CD4-positive, alpha-beta memory T cell (primary cell): Measurements from ENCODE around the gene SLC25A31. TPM values are rescaled to one million over a fixed set of nuclear protein-coding genes. Genes with fewer than 3 reads are reported as not detected.

Experiments used
- CTCF ChIA-PET: fragments of 350-600 bp; sonication (Branson Sonifier 250); formaldehyde crosslinking; loops from one replicate; lab custom pipeline; 2021; ENCODE audit warnings: inconsistent platforms; ENCODE audit not compliant: partially characterized antibody; lab: Charles Lee
- POLR2A ChIA-PET: fragments of 350-600 bp; sonication (Branson Sonifier 250); formaldehyde crosslinking; loops from one replicate; lab custom pipeline; 2021; ENCODE audit not compliant: partially characterized antibody; lab: Charles Lee
- DNase-seq, 5 donors: peaks; one replicate each; pipeline versions ENCODE4 v3.0.0 to v3.0.0-alpha.2; 2020 to 2022; ENCODE audit warnings: mixed read lengths in 1 of 5
- H3K27ac ChIP-seq: one replicate; pipeline ENCODE4 v1.7.0; 2013; ENCODE audit warnings: low read depth, low read length
- H3K27me3 ChIP-seq: 2 replicates; pipeline ENCODE4 v1.7.0; 2013; ENCODE audit warnings: mild to moderate bottlenecking, low read length, moderate library complexity; ENCODE audit not compliant: insufficient read depth
- H3K36me3 ChIP-seq: 2 replicates; pipeline ENCODE4 v1.7.0; 2013; ENCODE audit warnings: mild to moderate bottlenecking, low read length, moderate library complexity; ENCODE audit not compliant: insufficient read depth
- H3K4me1 ChIP-seq: 2 replicates; pipeline ENCODE4 v1.7.0; 2013; ENCODE audit warnings: mild to moderate bottlenecking, low read length, moderate library complexity; ENCODE audit not compliant: insufficient read depth
- H3K4me3 ChIP-seq, 2 donors: one replicate each; pipeline ENCODE4 v1.7.0; 2013; ENCODE audit warnings: low read length in 2 of 2, mild to moderate bottlenecking in 1 of 2
- H3K9me3 ChIP-seq, 2 donors: one replicate each; pipeline ENCODE4 v1.7.0; 2013; ENCODE audit warnings: low read length in 2 of 2, control low read depth in 1 of 2; ENCODE audit not compliant: control insufficient read depth in 1 of 2
- H3K27ac Mint-ChIP-seq, 7 donors: one replicate each; pipeline ENCODE4 v1.8.0; 2020 to 2021; ENCODE audit warnings: mixed read lengths in 7 of 7, mild to moderate bottlenecking in 6 of 7, inconsistent platforms in 3 of 7, moderate library complexity in 3 of 7
- H3K27me3 Mint-ChIP-seq, 2 donors: one replicate each; pipeline ENCODE4 v1.8.0; 2020 to 2021; ENCODE audit warnings: mixed read lengths in 2 of 2
- H3K36me3 Mint-ChIP-seq, 2 donors: one replicate each; pipeline ENCODE4 v1.8.0; 2020 to 2021; ENCODE audit warnings: mixed read lengths in 2 of 2, inconsistent platforms in 1 of 2, mild to moderate bottlenecking in 1 of 2
- H3K4me1 Mint-ChIP-seq, 4 donors: one replicate each; pipeline ENCODE4 v1.8.0; 2020 to 2021; ENCODE audit warnings: mixed read lengths in 4 of 4, mild to moderate bottlenecking in 1 of 4
- H3K4me3 Mint-ChIP-seq, 8 donors: one replicate each; pipeline ENCODE4 v1.8.0; 2020 to 2021; ENCODE audit warnings: mixed read lengths in 8 of 8, mild to moderate bottlenecking in 7 of 8, moderate library complexity in 6 of 8, inconsistent platforms in 3 of 8
- H3K9me3 Mint-ChIP-seq, 8 donors: one replicate each; pipeline ENCODE4 v1.8.0; 2020 to 2021; ENCODE audit warnings: mixed read lengths in 8 of 8, mild to moderate bottlenecking in 5 of 8, inconsistent platforms in 3 of 8, moderate library complexity in 1 of 8
- intact Hi-C: fragments of 100-400 bp; cut with micrococcal nuclease; formaldehyde crosslinking; loops from one replicate; pipeline ENCODE4 v1.15.1; 2023
- polyA plus RNA-seq, 2 donors: library from polyadenylated mRNA; unstranded; fragments of 300-500 nt; fragmentation: Illumina TruSeq; gene quantifications; one replicate each; pipeline ENCODE4 v1.2.3, GENCODE V29; 2021
- total RNA-seq, 2 experiments: library from RNA; stranded (reverse); gene quantifications; one replicate each; pipeline ENCODE4 v1.2.3, GENCODE V29; 2021

Gene SLC25A31
- total and polyA plus RNA-seq, 4 experiments from 2014 or later = not detected

- ChIA-PET CTCF (no interaction called here), POLR2A (no interaction called here)
- intact Hi-C loops = no loop called here
- no peak overlapping the region for H3K4me3 ChIP-seq
- H3K4me3 Mint-ChIP-seq = no peak overlapping the region
- no peaks in the 10 kb centered on the region for H3K4me1 ChIP-seq
- no peaks in the 10 kb centered on the region for H3K4me1 Mint-ChIP-seq
- H3K36me3 ChIP-seq = no peaks in the 10 kb centered on the region
- no peak for DNase-seq
- no peak overlapping the region for H3K27ac Mint-ChIP-seq
- H3K27ac ChIP-seq = no peak overlapping the region
- peaks cover 1 to 3% of the 10 kb centered on the region in 2 donors for H3K27me3 Mint-ChIP-seq
- H3K9me3 Mint-ChIP-seq = peaks cover 0 to 2% (median 0%) of the 10 kb centered on the region in 8 donors
- no peaks in the 10 kb centered on the region for H3K36me3 Mint-ChIP-seq
- no peaks in the 10 kb centered on the region for H3K9me3 ChIP-seq
- H3K27me3 ChIP-seq = no peaks in the 10 kb centered on the region
These were observed 26.7 kb downstream of the SLC25A31 start for GRCh38 chr4:127756906-127757305.

DNA sequence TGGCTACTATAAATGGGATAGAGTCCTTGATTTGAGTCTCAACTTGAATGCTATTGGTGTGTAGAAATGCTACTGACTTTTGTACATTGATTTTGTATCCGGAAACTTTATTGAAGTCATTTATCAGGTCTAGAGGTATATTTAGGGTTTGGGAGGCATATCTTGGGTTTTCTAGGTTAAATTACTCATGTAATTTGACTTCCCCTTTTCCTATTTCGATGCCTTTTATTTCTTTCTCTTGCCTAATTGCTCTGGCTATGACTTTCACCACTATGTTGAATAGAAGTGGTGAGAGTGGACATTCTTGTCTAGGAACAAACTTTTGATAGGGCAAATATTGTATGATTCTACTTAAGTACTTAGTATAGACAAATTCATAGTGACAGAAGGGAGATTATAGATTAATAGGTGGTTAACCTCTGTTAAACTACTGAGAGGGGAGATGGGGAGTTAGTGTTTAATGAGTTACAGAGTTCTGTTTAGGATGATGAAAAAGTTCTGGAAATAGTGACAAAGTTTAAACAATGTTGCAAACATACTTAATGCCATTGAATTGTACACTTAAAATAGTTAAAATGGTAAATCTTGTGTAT, 29.1 kb downstream of the SLC25A31 start:
- Histone ChIP-seq H3K4me1 (no peaks in the 10 kb centered on the region), H3K9me3 (no peaks in the 10 kb centered on the region), H3K4me3 (no peak overlapping the region), H3K27ac (no peak overlapping the region), H3K36me3 (no peaks in the 10 kb centered on the region), H3K27me3 (no peaks in the 10 kb centered on the region)
- no peak for DNase-seq
- peaks cover 1 to 2% of the 10 kb centered on the region in 2 donors for H3K27me3 Mint-ChIP-seq
- H3K9me3 Mint-ChIP-seq = peaks cover 0 to 2% (median 0%) of the 10 kb centered on the region in 8 donors
- H3K36me3 Mint-ChIP-seq = no peaks in the 10 kb centered on the region
- intact Hi-C loops = no loop called here
- CTCF ChIA-PET = no interaction called here
- POLR2A ChIA-PET = no interaction called here
- H3K27ac Mint-ChIP-seq = no peak overlapping the region
- H3K4me3 Mint-ChIP-seq = no peak overlapping the region
- no peaks in the 10 kb centered on the region for H3K4me1 Mint-ChIP-seq

GRCh38 chr4:127759893-127760292, 29.7 kb downstream of the SLC25A31 start:
- Mint-ChIP-seq H3K4me3 (no peak overlapping the region), H3K27me3 (peaks cover 1 to 2% of the 10 kb centered on the region in 2 donors), H3K9me3 (peaks cover 0 to 2% (median 0%) of the 10 kb centered on the region in 8 donors), H3K27ac (no peak overlapping the region), H3K36me3 (no peaks in the 10 kb centered on the region), H3K4me1 (no peaks in the 10 kb centered on the region)
- DNase-seq = no peak
- no peak overlapping the region for H3K4me3 ChIP-seq
- POLR2A ChIA-PET = no interaction called here
- H3K4me1 ChIP-seq = no peaks in the 10 kb centered on the region
- CTCF ChIA-PET = no interaction called here
- intact Hi-C loops = no loop called here
- H3K9me3 ChIP-seq = no peaks in the 10 kb centered on the region
- H3K36me3 ChIP-seq = no peaks in the 10 kb centered on the region
- H3K27ac ChIP-seq = no peak overlapping the region
- H3K27me3 ChIP-seq = no peaks in the 10 kb centered on the region

- Mint-ChIP-seq H3K27ac (no peak overlapping the region), H3K4me3 (no peak overlapping the region), H3K4me1 (no peaks in the 10 kb centered on the region), H3K27me3 (peaks cover 16 to 17% of the 10 kb centered on the region in 2 donors), H3K36me3 (no peaks in the 10 kb centered on the region), H3K9me3 (no peaks in the 10 kb centered on the region)
- Histone ChIP-seq H3K4me3 (no peak overlapping the region), H3K36me3 (no peaks in the 10 kb centered on the region), H3K27ac (no peak overlapping the region), H3K4me1 (no peaks in the 10 kb centered on the region), H3K27me3 (peaks cover 4% of the 10 kb centered on the region), H3K9me3 (no peaks in the 10 kb centered on the region)
- intact Hi-C loops = no loop called here
- CTCF ChIA-PET = no interaction called here
- no peak for DNase-seq
- POLR2A ChIA-PET = no interaction called here
These were observed 41.5 kb downstream of the SLC25A31 start for GRCh38 chr4:127771535-127772275.

- intact Hi-C loops = no loop called here
- Mint-ChIP-seq H3K9me3 (no peaks in the 10 kb centered on the region), H3K36me3 (no peaks in the 10 kb centered on the region), H3K27ac (no peak overlapping the region), H3K4me1 (no peaks in the 10 kb centered on the region), H3K27me3 (peaks cover 20 to 25% of the 10 kb centered on the region in 2 donors), H3K4me3 (no peak overlapping the region)
- Histone ChIP-seq H3K4me3 (no peak overlapping the region), H3K27me3 (peaks cover 4% of the 10 kb centered on the region), H3K27ac (no peak overlapping the region), H3K9me3 (no peaks in the 10 kb centered on the region), H3K4me1 (no peaks in the 10 kb centered on the region), H3K36me3 (no peaks in the 10 kb centered on the region)
- DNase-seq = no peak
- ChIA-PET POLR2A (no interaction called here), CTCF (no interaction called here)
These were observed 42.8 kb downstream of the SLC25A31 start for GRCh38 chr4:127772769-127773671.

DNA sequence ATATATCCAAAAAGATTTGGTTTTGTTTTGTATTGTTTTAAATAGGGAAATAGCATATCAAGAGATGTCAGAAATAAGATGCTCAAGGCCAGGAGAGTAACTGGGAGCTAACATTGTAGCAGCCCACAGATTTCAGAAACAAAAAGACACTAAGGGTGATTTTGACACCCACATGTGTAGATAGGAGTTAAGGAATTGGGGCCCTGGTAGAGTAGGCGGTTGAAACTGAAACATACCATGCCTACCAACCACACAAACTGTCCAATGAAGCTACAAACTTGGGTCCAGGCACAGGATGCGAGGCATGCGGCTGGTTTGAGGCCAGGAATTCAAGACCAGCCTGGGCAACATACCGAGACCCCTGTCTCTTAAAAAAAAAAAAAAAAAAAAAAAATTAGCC, 45.6 kb downstream of the SLC25A31 start:
- no peak overlapping the region for H3K4me3 ChIP-seq
- Mint-ChIP-seq H3K4me1 (peaks cover 0 to 4% (median under 1%) of the 10 kb centered on the region in 4 donors), H3K27ac (no peak overlapping the region), H3K9me3 (no peaks in the 10 kb centered on the region), H3K27me3 (peaks cover 28 to 47% of the 10 kb centered on the region in 2 donors), H3K4me3 (no peak overlapping the region), H3K36me3 (no peaks in the 10 kb centered on the region)
- POLR2A ChIA-PET = no interaction called here
- intact Hi-C loops = no loop called here
- no peaks in the 10 kb centered on the region for H3K36me3 ChIP-seq
- DNase-seq = no peak
- H3K4me1 ChIP-seq = no peaks in the 10 kb centered on the region
- no peak overlapping the region for H3K27ac ChIP-seq
- CTCF ChIA-PET = interaction anchor here (1.0 kb wide), 1 partner anchor 13 kb away, joined by 3 read pairs; no protein-coding TSS in a partner anchor
- H3K27me3 ChIP-seq = peaks cover 11% of the 10 kb centered on the region
- H3K9me3 ChIP-seq = no peaks in the 10 kb centered on the region

DNA sequence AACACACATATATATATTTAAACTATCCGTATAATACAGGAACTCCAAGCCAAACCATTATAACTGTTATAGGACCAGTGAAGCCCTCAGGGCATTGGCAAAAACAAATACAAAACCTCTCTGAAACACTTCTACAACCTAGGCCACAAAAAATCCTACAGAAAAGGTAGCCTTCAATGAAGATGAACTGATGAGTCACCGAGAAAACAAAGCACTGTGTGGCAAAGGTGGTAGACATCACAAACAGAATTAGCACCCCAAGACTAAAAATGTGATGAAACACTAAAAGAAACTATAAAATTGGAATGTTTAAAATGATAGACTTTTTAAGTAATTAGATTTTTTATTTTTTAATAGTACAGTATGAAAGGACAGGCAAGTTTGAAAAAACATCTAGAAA, 46.4 kb downstream of the SLC25A31 start:
- H3K9me3 Mint-ChIP-seq = peaks cover 0 to 2% (median 0%) of the 10 kb centered on the region in 8 donors
- CTCF ChIA-PET = interaction anchor here (1.0 kb wide), 1 partner anchor 12 kb away, joined by 3 read pairs; no protein-coding TSS in a partner anchor
- no peaks in the 10 kb centered on the region for H3K36me3 Mint-ChIP-seq
- no peak overlapping the region for H3K4me3 Mint-ChIP-seq
- Histone ChIP-seq H3K4me3 (no peak overlapping the region), H3K9me3 (no peaks in the 10 kb centered on the region), H3K27me3 (peaks cover 11% of the 10 kb centered on the region), H3K4me1 (no peaks in the 10 kb centered on the region), H3K36me3 (no peaks in the 10 kb centered on the region), H3K27ac (no peak overlapping the region)
- DNase-seq = no peak
- POLR2A ChIA-PET = no interaction called here
- peaks cover 5 to 11% (median 6%) of the 10 kb centered on the region in 4 donors for H3K4me1 Mint-ChIP-seq
- intact Hi-C loops = no loop called here
- H3K27me3 Mint-ChIP-seq = peaks cover 35 to 47% of the 10 kb centered on the region in 2 donors
- H3K27ac Mint-ChIP-seq = no peak overlapping the region
